ENCODE measurements around the gene RTKN.

Gene RTKN

GRCh38 chr2:74436111-74436805 is 5.5 kb downstream of the RTKN start:
- H2AFZ ChIP-seq (ENCODE audit: low read depth, low read length): no peak overlapping the region
- ATAC-seq (ENCODE audit: insufficient read depth, low read depth) (no peak), DNase-seq (no peak)
- peaks cover 41% of the 10 kb centered on the region for H3K4me1 ChIP-seq (ENCODE audit: insufficient read depth, low read length)
- no peaks in the 10 kb centered on the region for H3K36me3 ChIP-seq (ENCODE audit: insufficient read depth, low read length)
- H4K20me1 ChIP-seq (ENCODE audit: insufficient read depth, low read length): no peaks in the 10 kb centered on the region
- H3K9me3 ChIP-seq (ENCODE audit: insufficient read depth, low read length, severe bottlenecking): no peaks in the 10 kb centered on the region
- no peak overlapping the region for H3K27ac ChIP-seq (ENCODE audit: low read length)
- H3K9ac ChIP-seq (ENCODE audit: low read depth, low read length): no peak overlapping the region
- no peaks in the 10 kb centered on the region for H3K27me3 ChIP-seq (ENCODE audit: insufficient read depth, low read length, poor library complexity)
- H3K4me3 ChIP-seq (ENCODE audit: low read depth in 1 of 2, low read length in 2 of 2): no peak overlapping the region
- TF ChIP-seq EZH2 (IDR thresholded peaks at IDR 0.05; ENCODE audit: borderline replicate concordance, low read depth, low read length, severe bottlenecking) (no peak), CTCF (IDR thresholded peaks at IDR 0.05; ENCODE audit: borderline replicate concordance, extremely low read depth, low read length, poor library complexity, severe bottlenecking) (no peak)
- peaks cover 5% of the 10 kb centered on the region; the same call in 1 of the 2 replicates for H3K79me2 ChIP-seq (ENCODE audit: insufficient read depth, low read length)
- no peak overlapping the region for H3K4me2 ChIP-seq (ENCODE audit: insufficient read depth, low read length)

- H3K36me3 ChIP-seq (ENCODE audit: insufficient read depth, low read length): peaks cover 39% of the 10 kb centered on the region
- no peaks in the 10 kb centered on the region for H3K79me2 ChIP-seq (ENCODE audit: insufficient read depth, low read length)
- no peak for ATAC-seq (ENCODE audit: insufficient read depth, low read depth)
- no peaks in the 10 kb centered on the region for H3K27me3 ChIP-seq (ENCODE audit: insufficient read depth, low read length, poor library complexity)
- H3K4me1 ChIP-seq (ENCODE audit: insufficient read depth, low read length): no peaks in the 10 kb centered on the region
- H3K4me3 ChIP-seq (ENCODE audit: low read depth in 1 of 2, low read length in 2 of 2): no peak overlapping the region
- no peak for TF ChIP-seq CTCF (IDR thresholded peaks at IDR 0.05; ENCODE audit: borderline replicate concordance, extremely low read depth, low read length, poor library complexity, severe bottlenecking)
- no peak for TF ChIP-seq EZH2 (IDR thresholded peaks at IDR 0.05; ENCODE audit: borderline replicate concordance, low read depth, low read length, severe bottlenecking)
- H4K20me1 ChIP-seq (ENCODE audit: insufficient read depth, low read length): no peaks in the 10 kb centered on the region
- H3K9ac ChIP-seq (ENCODE audit: low read depth, low read length): no peak overlapping the region
- no peak overlapping the region for H3K27ac ChIP-seq (ENCODE audit: low read length)
- H3K9me3 ChIP-seq (ENCODE audit: insufficient read depth, low read length, severe bottlenecking): no peaks in the 10 kb centered on the region
- no peak overlapping the region for H2AFZ ChIP-seq (ENCODE audit: low read depth, low read length)
- no peak for DNase-seq
- H3K4me2 ChIP-seq (ENCODE audit: insufficient read depth, low read length): no peak overlapping the region
Measured at GRCh38 chr2:74430502-74430901, 11.2 kb downstream of the RTKN start.

GRCh38 chr2:74429487-74430451 is 12.0 kb downstream of the RTKN start:
- no peaks in the 10 kb centered on the region for H4K20me1 ChIP-seq (ENCODE audit: insufficient read depth, low read length)
- H3K79me2 ChIP-seq (ENCODE audit: insufficient read depth, low read length): no peaks in the 10 kb centered on the region
- no peak for ATAC-seq (ENCODE audit: insufficient read depth, low read depth)
- no peaks in the 10 kb centered on the region for H3K9me3 ChIP-seq (ENCODE audit: insufficient read depth, low read length, severe bottlenecking)
- H3K27me3 ChIP-seq (ENCODE audit: insufficient read depth, low read length, poor library complexity): no peaks in the 10 kb centered on the region
- TF ChIP-seq EZH2 (IDR thresholded peaks at IDR 0.05; ENCODE audit: borderline replicate concordance, low read depth, low read length, severe bottlenecking) (no peak), CTCF (IDR thresholded peaks at IDR 0.05; ENCODE audit: borderline replicate concordance, extremely low read depth, low read length, poor library complexity, severe bottlenecking) (no peak)
- H3K27ac ChIP-seq (ENCODE audit: low read length): no peak overlapping the region
- DNase-seq: no peak
- no peak overlapping the region for H2AFZ ChIP-seq (ENCODE audit: low read depth, low read length)
- no peak overlapping the region for H3K9ac ChIP-seq (ENCODE audit: low read depth, low read length)
- H3K4me1 ChIP-seq (ENCODE audit: insufficient read depth, low read length): no peaks in the 10 kb centered on the region
- H3K36me3 ChIP-seq (ENCODE audit: insufficient read depth, low read length): peaks cover 47% of the 10 kb centered on the region
- H3K4me3 ChIP-seq (ENCODE audit: low read depth in 1 of 2, low read length in 2 of 2): no peak overlapping the region
- H3K4me2 ChIP-seq (ENCODE audit: insufficient read depth, low read length): no peak overlapping the region

Measured in DND-41 (cell line).